ENCODE measurements around the gene PEX3.
"Not testable (repeated sequence)": the region's sequence is repeated elsewhere in the genome, so short reads cannot be mapped to it uniquely, and the experiment has no call there.

PEX3 gene

DNA sequence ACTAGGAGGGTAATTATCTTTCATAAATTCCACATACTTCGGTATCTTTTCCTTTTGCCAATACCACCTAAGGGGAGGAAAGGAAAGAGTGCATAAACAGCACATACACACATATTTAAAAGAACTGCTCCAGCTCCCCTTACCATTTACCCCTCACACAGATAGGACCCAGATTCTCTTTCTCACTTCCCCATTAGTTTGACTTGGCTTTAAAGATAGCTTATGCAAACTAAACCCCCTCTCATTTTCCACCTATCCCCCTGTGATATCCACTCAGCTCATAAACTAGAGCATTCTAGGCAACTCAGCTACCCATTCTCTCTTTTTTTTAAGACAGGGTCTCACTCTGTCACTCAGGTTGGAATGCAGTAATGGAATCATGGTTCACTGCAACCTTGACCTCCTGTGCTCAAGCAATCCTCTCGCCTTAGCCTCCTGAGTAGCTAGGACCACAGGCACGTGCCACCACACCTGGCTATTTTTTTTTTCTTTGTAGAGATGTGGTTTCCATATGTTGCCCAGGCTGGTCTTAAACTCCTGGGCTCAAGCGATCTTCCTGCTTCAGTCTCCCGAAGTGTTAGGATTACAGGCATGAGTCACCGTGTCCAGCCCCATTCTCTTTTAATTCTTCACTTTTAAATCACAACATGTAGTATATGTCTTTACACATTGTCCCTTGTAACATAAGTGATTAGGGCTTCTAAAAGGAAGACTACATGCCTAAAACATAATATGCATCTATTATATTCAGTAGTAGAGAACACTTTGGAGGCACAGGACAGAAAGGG lies 56.9 kb downstream of the PEX3 start:
- no peak for DNase-seq

GRCh38 chr6:143510326-143510725 lies 59.7 kb downstream of the PEX3 start:
- not testable (repeated sequence) for DNase-seq

DNA sequence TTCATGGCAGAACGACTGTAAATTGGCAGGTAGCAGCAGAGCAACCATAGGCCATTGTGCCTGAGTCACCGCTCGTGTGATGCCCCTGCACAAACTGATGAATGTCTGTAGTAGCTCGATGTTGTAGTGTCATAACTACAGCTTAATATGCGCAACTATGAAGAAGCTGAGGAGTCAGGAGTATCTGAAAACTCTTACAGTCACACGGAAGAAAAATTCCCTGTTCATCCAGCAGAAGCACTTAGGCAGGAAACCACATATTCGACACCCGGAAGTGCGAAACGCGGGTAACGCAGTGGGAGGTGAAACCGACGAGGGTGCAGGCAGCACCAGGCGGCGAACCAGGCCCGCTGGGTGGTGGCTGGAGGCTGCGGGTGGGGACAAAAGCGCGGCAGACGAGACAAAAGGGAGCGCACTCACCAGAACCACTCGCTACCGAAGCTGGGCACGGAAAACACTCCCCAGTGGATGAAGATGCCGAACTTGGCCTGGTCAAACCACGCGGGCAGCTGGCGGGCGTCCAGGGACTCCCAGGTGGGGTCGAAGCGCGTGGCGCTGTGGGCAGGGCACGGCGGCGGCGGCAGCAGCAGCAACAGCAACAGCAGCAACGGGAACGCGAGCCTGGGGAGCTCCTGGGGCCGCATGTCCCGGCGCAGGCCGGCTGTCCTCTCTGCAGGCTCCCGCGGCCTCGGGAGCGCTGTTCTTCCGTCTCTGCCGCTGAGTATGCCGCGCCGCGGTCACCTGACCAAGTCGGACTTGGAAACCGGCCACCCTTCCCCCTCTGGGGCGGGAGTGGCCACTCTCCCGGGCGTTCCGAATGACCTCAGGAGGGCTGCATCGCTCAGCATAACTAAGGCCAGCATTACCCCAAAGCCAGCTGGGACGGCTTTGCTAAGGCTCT lies 60.6 kb downstream of the PEX3 start, which contains the start of gene FUCA2:
Gene FUCA2 (minus strand): TSS at position 730 of the 901 bp plus-strand sequence. CDS start 86 bp downstream, at position 644.
- DNase-seq: peak; percentile 67 to 76

- DNase-seq: peak; percentile 31 to 52
Measured at GRCh38 chr6:143513410-143513809, 62.8 kb downstream of the PEX3 start.

GRCh38 chr6:143515061-143515760 lies 64.6 kb downstream of the PEX3 start:
- DNase-seq: no peak

DNA sequence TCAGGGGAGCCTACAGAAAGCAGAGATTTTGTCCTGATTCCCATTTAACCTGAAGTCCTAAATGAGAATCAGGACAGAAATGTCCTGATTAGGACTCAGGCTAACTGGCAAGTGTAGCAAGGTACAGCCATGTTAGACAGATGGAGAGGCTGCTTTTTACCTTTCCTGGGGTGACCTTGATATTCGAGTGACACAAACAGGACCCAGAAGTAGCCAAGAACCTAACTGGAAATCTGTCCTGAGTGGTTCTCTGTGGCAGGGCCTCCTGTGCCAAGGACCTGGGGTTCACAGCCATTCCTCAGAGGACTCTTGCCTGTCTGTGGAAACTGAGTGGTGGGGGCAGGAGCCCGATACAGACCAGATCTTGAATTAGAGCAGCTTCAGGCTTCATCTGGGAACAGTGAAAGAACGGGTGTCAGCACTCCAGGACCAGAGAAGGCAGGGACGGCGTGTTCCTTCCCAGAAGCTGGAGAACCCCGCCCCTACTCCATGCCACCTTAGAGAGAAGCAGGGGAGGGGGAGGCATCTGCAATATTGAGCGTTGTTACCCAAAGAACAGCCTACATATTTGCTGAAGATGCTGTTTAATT lies 65.3 kb downstream of the PEX3 start:
- DNase-seq: no peak

GRCh38 chr6:143516690-143517446 lies 66.3 kb downstream of the PEX3 start:
- DNase-seq: peak; percentile 45 to 51

- no peak for DNase-seq
Measured at GRCh38 chr6:143517447-143517773, 66.8 kb downstream of the PEX3 start.

GRCh38 chr6:143522039-143522600 lies 71.5 kb downstream of the PEX3 start:
- no peak for DNase-seq

- no peak for DNase-seq
Measured at GRCh38 chr6:143525356-143525755, 74.8 kb downstream of the PEX3 start.

DNA sequence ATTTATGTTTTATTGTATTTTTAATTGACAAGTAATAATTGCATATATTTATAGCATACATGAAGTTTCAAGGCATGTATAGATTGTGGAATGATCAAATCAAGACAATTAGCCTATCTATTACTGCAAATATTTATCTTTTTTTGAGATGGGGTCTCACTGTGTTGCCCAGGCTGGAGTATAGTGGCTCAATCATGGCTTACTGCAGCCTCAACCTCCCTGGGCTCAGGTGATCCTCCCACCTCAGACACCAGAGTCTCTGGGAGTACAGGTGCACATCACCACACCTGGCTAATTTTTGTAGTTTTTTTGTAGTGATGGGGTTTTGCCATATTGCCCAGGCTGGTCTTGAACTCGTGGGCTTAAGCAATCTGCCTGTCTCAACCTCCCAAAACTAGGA lies 77.1 kb downstream of the PEX3 start:
- no peak for DNase-seq

DNA sequence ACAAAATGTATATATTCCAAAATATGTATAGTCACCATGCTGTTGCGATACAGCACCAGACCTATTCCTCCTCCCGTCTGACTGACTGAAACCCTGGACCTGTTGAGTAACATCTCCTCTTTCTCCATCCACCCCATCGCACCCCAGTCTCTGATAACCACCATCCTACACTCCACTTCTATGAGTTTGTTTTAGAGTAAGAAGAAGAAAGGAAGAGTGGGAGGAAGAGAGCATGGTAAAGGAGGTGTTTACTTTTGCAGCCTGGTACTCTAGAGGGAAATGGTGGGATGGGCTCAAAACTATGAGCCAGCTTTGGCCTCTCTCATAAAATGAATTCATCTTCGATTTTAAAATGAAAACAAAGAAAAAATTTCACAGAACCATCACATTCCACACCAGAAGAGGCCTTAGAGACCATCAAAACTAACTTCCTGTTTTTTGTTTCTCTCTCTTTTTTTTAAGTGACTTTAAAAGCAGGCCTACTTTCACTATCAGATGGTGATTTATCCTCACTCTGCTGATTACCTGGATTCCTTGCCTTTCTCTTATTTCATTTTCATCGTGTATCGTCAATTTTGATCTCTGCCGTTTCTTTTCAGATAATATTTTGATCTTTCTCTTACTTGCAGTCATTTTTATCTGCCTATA lies 77.7 kb downstream of the PEX3 start:
- DNase-seq: peak; percentile 29 to 42

- peak; percentile 52 to 64 for DNase-seq
Measured at GRCh38 chr6:143529095-143529494, 78.5 kb downstream of the PEX3 start.

- no peak for DNase-seq
Measured at GRCh38 chr6:143531720-143532499, 81.3 kb downstream of the PEX3 start.

- no peak for DNase-seq
Measured at GRCh38 chr6:143535189-143535614, 84.6 kb downstream of the PEX3 start.

- peak; percentile 46 to 67 for DNase-seq
Measured at GRCh38 chr6:143536461-143536865, 85.9 kb downstream of the PEX3 start.

DNA sequence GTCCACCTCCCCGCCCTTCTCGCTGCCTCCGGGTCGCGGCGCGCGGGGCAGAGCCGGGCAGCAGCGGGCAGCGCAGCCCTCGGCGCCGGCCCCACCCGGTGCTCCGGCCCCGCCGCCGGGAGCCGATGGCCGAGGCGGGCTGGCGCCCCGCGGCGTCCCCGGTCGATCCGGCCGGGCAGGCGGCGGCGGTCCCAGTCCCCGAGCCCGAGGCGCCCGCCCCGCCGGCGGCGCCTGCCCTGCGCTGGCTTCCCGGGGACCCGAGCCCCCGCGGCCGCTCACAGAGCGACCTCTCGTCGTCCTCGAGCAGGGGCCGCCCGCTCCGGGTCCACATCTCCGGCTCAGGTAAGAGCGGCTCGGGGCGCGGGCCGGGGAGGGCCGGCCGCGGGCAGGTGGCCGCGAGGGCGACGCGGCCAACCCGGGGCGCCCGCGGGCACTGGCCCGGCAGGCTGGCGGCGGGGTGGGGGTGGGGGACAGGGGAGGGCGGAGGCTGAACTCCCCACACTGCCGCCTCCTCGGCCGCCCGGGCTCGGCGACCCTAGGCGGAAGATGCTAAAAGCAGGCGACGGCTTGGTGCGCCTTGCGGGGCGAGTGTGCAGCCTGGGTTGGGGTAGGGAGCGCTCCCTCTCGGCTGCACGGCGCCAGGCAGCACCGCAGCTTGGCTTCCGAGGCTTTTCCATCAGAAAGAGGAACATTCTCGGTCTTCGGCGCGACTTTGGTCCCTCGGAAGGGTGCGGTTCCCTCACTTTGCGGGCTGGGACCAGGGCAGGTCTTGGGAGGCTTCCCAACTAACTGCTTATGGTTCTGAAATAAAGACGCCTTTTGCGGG lies 86.5 kb downstream of the PEX3 start:
- DNase-seq: peak; percentile 77

DNA sequence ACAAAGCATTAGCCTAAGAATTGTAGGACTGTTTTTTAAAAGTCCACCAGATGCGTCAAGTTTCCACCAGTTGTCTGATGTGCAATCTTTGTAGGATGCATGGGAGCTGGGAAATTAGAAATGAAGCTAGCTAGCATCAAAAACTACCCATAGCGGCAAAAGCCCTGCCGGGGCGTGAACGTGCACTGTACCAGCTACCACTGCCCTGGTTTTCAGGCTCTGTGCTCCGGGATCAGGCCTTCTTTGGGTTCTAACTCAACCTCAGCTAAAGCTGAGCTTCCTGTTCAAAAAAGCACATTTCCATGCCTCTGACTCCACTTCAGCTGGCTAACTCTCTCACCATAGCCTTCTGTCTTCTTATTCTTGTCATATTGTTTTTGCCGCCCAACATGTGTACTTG lies 87.8 kb downstream of the PEX3 start:
- DNase-seq: no peak

- no peak for DNase-seq
Measured at GRCh38 chr6:143539106-143539505, 88.5 kb downstream of the PEX3 start.
